HuH-7 (cell line): ENCODE results near the gene CORO7.

Experiments
- DNase-seq: peaks from one replicate; pipeline ENCODE4 v3.0.0; 2011; ENCODE audit warnings: low spot score

The CORO7 gene

DNA sequence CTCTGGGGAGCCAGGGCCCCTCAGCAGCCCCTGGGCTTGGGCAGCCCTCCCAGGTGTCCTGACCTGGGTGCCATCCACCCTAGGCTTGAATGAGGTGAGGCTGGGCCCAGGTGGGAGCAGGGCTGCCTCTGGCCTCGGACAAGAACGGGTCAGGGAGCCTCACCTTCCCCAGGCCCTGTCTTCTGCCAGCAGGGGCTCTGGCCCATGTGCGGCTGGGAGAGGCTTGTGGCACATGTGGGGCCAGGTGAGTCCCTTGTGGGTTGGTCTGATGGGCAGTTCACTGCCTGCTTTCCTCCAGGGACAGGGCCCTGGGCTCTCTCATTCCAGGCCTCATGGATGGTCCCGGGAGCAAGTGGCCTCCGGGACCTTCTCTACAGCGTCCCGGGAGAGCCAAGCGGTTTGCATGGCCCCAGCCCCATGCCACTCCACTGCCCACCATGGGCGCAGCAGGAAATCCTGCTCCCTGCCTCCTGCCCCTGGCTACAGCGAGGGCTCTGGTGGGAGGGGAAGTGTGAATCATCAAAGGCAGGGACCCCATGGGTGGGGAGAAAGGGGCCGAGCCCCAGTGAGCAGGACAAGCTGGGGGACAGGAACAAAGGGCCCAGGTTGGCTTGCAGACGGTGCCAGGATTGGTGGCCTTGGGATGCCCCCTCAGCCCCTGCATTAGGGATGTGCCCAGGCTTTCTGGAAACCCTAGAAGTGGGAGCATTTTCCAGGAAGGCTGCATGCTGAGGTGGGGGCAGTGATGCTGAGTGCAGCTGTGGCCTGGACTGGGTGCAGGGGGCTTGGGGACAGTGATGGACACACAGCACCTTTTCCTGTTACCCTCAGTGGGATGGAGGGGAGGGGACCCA lies 32.6 kb downstream of the CORO7 start:
- no peak for DNase-seq

DNA sequence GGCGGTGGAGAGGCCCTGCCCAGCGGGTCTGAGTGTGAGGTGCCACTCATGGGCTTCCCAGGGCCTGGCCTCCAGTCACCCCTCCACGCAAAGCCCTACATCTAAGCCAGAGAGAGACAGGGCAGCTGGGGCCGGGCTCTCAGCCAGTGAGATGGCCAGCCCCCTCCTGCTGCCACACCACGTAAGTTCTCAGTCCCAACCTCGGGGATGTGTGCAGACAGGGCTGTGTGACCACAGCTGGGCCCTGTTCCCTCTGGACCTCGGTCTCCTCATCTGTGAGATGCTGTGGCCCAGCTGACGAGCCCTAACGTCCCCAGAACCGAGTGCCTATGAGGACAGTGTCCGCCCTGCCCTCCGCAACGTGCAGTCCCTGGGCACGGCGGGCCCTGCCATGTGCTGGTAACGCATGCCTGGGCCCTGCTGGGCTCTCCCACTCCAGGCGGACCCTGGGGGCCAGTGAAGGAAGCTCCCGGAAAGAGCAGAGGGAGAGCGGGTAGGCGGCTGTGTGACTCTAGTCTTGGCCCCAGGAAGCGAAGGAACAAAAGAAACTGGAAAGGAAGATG lies 33.5 kb downstream of the CORO7 start:
- no peak for DNase-seq

DNA sequence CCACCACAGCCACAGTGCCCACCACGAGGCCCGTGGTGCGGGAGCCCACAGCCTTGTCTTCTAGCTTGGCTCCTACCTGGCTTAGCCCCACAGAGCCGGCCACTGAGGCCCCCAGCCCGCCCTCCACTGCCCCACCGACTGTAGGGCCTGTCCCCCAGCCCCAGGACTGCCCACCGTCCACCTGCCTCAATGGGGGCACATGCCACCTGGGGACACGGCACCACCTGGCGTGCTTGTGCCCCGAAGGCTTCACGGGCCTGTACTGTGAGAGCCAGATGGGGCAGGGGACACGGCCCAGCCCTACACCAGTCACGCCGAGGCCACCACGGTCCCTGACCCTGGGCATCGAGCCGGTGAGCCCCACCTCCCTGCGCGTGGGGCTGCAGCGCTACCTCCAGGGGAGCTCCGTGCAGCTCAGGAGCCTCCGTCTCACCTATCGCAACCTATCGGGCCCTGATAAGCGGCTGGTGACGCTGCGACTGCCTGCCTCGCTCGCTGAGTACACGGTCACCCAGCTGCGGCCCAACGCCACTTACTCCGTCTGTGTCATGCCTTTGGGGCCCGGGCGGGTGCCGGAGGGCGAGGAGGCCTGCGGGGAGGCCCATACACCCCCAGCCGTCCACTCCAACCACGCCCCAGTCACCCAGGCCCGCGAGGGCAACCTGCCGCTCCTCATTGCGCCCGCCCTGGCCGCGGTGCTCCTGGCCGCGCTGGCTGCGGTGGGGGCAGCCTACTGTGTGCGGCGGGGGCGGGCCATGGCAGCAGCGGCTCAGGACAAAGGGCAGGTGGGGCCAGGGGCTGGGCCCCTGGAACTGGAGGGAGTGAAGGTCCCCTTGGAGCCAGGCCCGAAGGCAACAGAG lies 34.2 kb downstream of the CORO7 start:
- no peak for DNase-seq

DNA sequence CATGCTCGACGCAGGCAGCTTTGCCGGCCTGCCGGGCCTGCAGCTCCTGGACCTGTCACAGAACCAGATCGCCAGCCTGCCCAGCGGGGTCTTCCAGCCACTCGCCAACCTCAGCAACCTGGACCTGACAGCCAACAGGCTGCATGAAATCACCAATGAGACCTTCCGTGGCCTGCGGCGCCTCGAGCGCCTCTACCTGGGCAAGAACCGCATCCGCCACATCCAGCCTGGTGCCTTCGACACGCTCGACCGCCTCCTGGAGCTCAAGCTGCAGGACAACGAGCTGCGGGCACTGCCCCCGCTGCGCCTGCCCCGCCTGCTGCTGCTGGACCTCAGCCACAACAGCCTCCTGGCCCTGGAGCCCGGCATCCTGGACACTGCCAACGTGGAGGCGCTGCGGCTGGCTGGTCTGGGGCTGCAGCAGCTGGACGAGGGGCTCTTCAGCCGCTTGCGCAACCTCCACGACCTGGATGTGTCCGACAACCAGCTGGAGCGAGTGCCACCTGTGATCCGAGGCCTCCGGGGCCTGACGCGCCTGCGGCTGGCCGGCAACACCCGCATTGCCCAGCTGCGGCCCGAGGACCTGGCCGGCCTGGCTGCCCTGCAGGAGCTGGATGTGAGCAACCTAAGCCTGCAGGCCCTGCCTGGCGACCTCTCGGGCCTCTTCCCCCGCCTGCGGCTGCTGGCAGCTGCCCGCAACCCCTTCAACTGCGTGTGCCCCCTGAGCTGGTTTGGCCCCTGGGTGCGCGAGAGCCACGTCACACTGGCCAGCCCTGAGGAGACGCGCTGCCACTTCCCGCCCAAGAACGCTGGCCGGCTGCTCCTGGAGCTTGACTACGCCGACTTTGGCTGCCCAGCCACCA lies 35.1 kb downstream of the CORO7 start:
- DNase-seq = no peak

DNA sequence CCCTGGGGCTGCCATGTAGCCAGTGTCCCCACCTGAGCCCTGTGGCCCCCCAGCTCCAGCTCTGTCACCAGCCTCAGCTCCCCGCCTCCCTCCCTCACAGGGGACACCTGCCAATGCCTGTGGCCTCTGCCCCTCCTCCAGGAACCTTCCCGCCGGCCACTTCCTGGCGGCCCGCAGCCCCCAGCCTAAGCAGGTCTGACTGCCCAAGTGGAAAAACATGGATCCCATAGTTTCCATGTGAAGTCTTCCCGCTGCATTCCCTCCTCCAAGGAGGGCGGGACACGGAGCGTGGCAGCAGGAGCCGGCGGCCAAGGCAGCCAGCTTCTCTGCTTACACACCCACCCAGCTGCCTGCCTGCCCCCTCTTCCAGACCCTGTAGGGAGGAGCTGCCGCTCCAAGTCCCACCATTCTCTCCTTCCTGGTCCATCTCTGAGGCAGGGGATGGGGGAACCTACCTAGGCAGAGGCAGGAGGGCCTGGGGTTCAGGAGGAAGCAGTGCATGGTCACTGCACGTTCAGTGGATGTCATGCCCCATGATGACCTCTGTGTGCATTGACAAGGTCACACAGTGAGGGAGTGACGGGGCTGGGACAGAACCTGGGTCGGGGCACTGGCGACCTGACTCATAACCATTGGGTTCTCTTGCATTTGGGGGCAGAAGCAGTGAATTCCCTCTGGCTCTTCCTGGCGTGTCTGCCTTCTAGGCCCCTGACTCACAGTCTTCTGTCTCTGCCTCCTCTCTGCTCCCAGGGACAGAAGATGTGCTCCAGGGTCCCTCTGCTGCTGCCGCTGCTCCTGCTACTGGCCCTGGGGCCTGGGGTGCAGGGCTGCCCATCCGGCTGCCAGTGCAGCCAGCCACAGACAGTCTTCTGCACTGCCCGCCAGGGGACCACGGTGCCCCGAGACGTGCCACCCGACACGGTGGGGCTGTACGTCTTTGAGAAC lies 36.0 kb downstream of the CORO7 start:
- DNase-seq = no peak

DNA sequence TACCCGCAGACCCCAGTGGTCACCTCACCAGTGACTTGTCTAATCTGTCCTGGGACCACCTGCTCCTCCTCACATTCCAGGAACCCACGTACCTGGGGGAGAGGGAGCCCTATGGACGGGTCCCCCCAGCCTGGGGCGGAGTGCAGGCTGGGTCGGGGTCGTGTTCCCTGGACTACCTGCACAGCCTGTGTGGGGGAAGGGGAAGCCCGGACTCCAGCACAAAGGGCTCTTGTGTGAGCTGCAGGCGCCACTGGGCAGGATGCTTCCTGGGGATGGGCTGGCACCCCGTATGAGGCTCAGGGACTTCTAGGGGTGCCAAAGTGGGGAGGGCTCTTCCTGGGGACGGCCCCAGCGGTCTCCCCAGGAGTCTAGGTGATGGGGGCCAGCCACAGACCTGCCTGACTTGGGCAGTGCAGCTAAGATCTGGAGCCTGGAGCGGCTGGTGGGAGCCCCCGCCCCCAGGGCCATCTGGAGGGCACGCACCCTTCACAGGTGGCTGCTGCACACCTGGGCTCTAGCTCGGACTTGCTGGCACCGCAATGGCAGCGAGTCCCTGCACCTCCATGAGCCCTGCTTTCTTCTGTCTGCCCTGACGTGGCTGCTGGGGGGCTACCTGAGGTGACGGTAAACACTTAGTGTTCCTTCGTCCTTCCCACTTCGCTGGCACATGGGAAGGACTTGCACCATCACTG lies 37.3 kb downstream of the CORO7 start:
- DNase-seq = no peak

DNA sequence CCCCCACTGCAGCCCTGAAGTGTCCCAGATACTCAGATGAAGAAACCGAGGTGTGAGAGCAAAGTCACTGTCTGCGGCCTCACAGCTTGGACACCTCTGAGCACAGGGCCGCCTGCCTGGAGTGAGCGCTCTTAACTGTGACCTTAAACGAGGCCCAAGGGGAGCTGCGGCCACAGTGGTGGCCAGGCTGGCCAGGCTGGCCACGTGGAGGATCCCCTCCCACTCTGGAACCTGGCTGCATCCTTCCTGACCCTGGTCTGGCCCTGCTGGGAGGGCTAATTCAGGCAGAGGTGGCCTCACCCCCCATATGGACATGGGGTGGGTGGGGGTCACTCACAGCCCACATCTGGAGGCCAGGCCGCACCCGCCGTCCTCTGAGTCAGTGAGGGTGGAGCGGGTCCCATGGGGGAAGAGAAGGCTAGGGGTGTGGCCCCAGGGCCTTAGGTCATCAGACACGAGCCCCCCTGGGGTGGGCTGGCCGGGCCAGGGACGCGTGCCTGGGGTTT lies 38.2 kb downstream of the CORO7 start:
- DNase-seq = no peak

DNA sequence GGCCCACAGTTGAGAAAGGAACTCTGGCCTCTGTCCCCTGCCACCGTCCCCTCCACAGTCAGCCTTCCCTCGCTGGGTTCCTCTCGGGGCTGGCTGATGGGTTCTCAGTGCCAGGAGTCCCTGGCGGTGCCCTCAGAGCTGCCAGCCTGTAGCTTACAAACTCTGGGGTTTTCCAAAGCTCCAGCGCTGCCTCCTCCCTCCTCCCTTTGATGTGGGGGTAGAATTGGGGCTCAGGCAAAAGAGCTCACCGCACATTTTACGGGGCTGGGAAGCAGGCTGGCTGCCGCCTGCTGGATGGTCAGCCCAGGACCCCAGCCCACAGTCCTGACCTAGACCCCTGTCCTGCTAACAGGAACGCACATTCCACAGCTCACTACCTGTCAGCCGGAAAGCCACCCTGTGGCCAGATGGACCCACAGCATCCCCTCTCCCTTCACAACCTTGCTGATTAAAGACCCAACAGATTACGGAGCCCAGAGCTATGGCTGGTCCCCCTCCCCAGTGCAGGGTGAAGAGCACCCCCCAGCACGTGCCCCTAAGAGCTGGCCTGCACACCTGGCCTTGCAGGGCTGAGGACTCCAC lies 38.7 kb downstream of the CORO7 start:
- DNase-seq = no peak

DNA sequence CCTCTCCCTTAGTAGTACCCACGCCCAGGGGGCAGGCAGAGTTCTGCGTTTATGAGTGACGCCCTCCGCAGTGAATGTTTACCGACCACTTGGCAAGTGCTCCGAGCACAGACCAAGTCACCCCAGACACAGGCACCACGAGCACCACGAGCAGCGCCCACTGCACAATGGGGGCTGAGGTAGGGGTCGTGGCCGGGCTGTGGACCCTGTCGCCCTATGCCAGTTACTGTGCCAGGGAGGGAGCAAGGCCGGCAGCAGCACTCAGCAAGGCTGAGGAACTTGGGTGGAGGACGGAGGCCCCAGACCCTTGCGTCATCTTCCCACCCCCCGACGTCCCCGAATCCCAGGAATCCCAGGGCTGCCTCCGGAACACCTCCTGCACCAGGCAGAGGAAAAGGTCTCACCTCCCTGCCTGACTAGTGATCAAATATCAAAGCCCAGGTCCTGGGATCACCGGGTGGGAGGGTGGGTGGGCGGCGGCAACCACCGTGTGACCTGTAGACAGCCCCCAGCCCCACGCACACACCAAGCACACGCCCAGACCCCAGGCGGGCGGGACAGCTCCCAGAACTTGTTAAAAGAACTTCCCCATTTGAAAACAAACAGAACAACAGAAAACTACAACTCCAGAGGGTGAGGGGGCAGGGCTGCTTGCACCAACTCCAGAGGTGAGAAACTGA lies 39.4 kb downstream of the CORO7 start:
- DNase-seq = no peak

DNA sequence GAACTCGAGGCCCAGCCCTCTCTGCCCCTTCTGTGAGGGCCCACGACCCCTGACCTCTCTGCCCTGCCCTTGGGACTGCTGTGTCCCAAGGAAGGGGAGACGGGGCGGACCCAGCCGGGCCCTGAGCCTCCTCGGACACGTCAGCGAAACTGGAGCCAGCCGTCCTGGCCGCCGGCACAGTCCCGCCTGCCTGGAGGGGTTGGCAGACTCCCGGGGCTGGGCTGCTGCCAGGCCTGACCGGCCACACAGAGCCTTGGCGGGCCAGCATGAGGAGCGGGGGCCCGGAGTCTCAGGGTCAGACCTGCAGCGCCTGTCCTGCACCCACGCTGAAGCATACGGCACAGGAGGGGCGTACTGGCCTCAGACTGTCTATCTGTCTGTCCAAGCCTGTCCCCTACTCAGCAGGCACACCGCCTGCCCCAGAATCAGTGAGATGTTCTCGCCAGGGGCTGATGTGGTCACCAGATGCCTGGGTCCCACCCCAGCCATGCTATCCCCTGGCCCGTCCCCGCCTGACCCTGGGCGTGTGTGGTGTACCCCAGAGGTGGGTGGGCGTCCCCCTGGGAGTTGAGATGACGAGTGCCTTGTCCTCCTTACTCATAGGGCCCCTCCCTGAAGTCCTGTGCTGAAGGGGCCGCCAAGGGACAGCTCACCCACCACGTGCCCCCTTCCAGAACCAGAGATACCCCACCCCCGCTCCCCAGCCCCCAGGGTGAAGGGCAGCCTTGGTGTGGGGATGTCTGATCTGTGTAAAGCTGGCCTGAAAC lies 40.1 kb downstream of the CORO7 start:
- DNase-seq = no peak

DNA sequence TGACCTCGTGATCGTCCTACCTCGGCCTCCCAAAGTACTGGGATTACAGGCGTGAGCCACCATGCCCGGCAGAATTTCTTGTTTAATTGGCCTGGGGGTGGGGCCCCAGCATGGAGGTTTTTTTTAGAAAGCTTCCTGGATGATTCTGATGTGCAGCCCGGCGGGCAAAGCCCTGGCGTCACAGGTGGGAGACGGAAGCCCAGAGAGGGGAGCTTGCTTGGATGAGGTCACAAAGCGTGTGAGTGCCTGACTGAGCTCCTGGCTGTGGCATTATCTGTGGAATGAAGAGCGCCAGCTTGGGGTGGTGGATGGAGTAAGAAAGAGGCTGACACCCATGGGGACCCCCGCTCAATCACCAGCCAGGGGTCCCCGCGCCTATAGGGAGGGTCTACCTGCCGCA lies 40.7 kb downstream of the CORO7 start:
- DNase-seq = no peak

DNA sequence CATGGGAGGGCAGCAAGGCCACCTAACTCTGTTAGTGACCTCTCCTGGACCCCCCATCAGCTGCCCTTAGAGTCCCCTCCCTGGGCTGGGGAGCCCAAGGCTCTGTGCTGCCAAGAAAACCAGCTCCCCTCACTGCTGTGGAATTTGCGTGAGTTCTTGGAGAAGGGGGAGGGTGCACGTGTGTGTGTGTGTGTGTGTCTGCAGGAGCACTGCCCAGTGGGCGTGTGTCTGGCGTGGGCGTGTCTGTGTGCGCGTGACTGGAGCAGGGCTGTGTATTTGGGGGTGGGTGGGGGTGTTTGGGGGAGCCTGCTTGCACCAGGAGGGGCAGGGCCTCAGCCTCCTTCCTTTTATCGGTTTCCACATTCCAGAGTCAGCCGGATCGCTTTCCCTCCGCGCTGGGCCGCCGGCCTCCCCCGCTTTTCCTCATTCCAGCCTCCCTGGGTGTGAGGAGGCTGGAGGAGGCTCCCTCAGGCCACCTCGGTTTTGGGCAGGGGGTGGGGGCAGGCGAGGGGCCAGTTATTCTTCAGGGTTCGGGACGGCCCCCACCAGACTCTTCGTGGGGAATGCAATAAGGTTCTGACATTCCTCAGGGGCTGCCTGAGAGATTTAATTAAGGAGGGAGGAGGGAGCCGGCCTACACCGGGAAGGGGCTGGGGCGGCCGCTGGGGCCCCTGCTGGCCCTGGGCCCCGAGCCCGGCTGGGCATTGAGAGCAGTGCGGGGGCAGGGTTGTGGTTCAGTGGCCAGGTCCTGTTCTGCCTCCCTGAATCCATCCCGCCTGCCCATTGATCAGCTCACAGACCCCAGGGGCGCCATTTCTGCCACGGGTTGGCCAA lies 42.3 kb downstream of the CORO7 start:
- DNase-seq = no peak

DNA sequence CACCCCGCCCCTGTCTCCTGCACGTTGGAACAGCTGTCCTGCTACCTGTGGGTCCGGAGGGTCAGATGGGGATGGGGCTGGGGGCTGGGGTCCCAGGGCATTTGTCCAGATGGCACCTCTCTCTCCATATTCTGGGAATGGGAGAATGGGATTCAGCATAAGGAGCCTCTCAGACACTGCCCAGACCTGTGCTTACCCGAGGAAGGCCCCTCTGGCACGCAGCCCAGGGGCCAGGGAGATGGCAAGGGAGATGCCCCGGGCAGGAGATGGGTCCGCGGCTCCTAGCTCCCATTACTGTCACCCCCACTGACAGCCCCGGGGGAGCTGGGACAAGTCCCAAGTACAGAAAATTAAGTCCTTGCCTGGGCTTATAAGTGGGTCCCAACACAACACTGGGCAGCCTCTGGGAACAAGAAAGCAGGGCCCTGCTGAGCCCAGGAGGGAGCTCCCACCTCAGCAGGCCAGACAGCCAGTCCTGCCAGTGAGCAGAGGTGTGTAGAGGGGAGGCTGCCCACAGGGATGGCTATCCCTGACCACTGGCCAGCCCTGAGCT lies 43.0 kb downstream of the CORO7 start:
- no peak for DNase-seq

DNA sequence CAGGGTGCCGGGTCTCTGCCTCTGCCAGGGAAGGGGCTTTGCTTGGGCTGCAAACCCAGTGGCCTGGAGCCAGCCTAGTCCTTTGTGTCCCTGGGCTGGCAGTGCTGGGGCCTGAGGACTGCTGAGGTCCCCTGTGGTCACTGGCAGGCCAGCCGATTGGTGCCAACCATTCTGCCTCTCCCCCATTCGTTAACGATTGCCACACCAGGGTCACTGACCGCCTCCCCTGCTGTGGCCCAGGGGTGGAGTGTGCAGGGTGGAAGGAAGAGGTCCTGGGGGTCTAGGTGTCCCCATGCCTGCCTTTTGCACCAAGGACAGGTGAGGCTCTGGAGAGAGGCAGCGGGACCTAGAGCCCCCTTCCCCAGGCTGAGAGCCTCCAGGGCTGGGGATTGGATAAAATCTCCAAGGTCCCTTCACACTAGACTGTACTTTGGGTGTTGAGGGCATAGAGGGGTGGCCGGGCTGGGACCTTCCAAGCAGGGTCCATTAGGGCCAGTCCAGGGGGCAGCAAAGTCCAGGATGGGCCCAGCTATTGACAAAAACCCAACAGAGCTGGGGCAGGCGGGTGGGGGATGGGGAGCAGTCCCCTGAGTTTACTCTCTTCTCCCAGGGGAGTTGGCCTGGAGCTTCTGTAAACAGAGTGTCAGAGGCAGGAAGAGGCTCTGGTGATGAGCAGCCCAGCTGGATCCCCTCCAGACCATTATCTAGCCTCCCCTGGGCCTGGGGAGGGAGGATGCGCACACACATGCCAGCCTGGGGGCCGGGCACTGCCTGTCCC lies 43.6 kb downstream of the CORO7 start:
- peak; percentile 81 for DNase-seq

DNA sequence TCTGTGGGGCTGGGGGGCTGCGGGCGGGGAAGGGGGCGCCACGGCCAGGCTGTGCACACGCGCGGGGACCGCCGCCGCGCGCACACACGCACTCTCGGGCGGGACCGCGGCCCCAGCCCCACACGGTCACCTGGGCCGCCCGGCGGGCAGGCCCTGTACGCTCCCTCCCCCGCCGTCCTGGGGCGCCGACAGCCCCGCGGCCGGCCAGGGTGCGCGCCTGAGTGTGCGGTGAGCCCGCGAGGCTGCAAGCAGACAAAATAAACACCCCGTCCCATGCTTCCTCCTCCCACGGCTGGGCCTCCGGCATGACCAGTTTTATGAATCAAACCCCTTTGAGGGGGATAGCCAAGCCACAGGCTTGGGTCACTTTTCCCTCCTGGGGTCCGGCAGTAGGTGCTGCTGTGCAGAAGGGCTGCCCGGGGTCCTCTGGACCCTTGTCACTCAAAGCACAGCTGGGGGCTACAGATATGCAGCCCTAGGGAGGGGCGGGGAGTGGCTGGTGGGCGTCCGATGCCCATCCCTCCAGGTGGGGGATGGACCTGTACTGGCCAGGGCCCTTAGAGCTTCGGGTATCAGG lies 44.3 kb downstream of the CORO7 start:
- DNase-seq = no peak
